HCT116 (cell line): Measurements from ENCODE around the gene RASGRP2. TPM values are rescaled to one million over a fixed set of nuclear protein-coding genes. Genes with fewer than 3 reads are reported as not detected.

Experiments used
- ATAC-seq: fragments of 200-7000 bp; cut with Tn5 transposase; 2 replicates; pipeline ENCODE4 v1.9.1; 2020; ENCODE audit warnings: mild to moderate bottlenecking, moderate library complexity
- BruUV-seq: library from RNA; stranded (reverse); fragments of 400-500 nt; replicated peaks from 2 replicates; lab custom pipeline; 2021; lab: Mats Ljungman, UMichigan
- CTCF ChIA-PET: fragments of 300-600 bp; sonication (Branson Sonifier 250); formaldehyde crosslinking; loops from one replicate; lab custom pipeline; 2021; ENCODE audit warnings: antibody characterized with exemption; lab: Charles Lee
- POLR2A ChIA-PET: fragments of 300-600, 350-600 bp; sonication (Branson Sonifier 250); formaldehyde crosslinking; loops from one replicate; lab custom pipeline; 2021; ENCODE audit warnings: antibody characterized with exemption; lab: Charles Lee
- RAD21 ChIA-PET, 2 experiments: fragments of 300-600 bp; sonication (Branson Sonifier 250); formaldehyde crosslinking; loops; one replicate each; lab custom pipeline; 2023; ENCODE audit warnings: low total read pairs in 2 of 2; ENCODE audit not compliant: uncharacterized antibody in 2 of 2, unreplicated experiment in 2 of 2, low non-redundant PET in 1 of 2; lab: Charles Lee
- DNase-seq: peaks from one replicate; pipeline ENCODE4 v3.0.0-alpha.2; 2010; ENCODE audit warnings: low read depth, low spot score
- H2AFZ ChIP-seq: fragments of 200-600 bp; shearing (Covaris generic), sonication (generic); 2 replicates; pipeline ENCODE4 v1.6.1; 2017; ENCODE audit warnings: low read depth, mixed run types, mixed read lengths, antibody characterized with exemption, low read length; ENCODE audit not compliant: poor library complexity, severe bottlenecking
- H3K27ac ChIP-seq: 2 replicates; pipeline ENCODE4 v1.5.1; 2012; ENCODE audit warnings: low read depth, low read length
- H3K27me3 ChIP-seq: fragments of 200-600 bp; sonication (generic); 2 replicates; pipeline ENCODE4 v1.6.1; 2016; ENCODE audit warnings: mixed run types, low read length, mixed read lengths; ENCODE audit not compliant: insufficient read depth
- H3K36me3 ChIP-seq, 2 experiments: fragments of 200-500 bp in 1 of 2; fragments of 200-600 bp in 1 of 2; sonication (Bioruptor generic) in 1 of 2; sonication (generic) in 1 of 2; 2 replicates each; pipeline versions ENCODE4 v1.5.1 to v1.6.1; 2014 to 2016; ENCODE audit warnings: low read length in 2 of 2, inconsistent platforms in 1 of 2, mixed read lengths in 1 of 2, mixed run types in 1 of 2; ENCODE audit not compliant: insufficient read depth in 2 of 2, control insufficient read depth in 1 of 2
- H3K4me1 ChIP-seq, 2 experiments: fragments of 200-600 bp in 1 of 2; sonication (generic) in 1 of 2; 2 replicates each; pipeline versions ENCODE4 v1.5.1 to v1.6.1; 2012 to 2017; ENCODE audit warnings: low read length in 2 of 2, inconsistent platforms in 1 of 2, mild to moderate bottlenecking in 1 of 2, mixed read lengths in 1 of 2, mixed run types in 1 of 2, moderate library complexity in 1 of 2; ENCODE audit not compliant: insufficient read depth in 2 of 2, control insufficient read depth in 1 of 2
- H3K4me2 ChIP-seq: fragments of 200-600 bp; sonication (generic); 2 replicates; pipeline ENCODE4 v1.6.1; 2017; ENCODE audit warnings: mixed run types, low read length, mixed read lengths
- H3K4me3 ChIP-seq, 2 experiments: fragments of 200-600 bp in 1 of 2; sonication (generic) in 1 of 2; replicated peaks in 1 of 2; 2 replicates each; pipeline ENCODE4 v1.5.1; 2011 to 2016; ENCODE audit warnings: low read length in 2 of 2, control low read depth in 1 of 2, low read depth in 1 of 2, mild to moderate bottlenecking in 1 of 2, mixed read lengths in 1 of 2, mixed run types in 1 of 2
- H3K79me2 ChIP-seq: fragments of 200-600 bp; sonication (generic); 2 replicates; pipeline ENCODE4 v1.6.1; 2017; ENCODE audit warnings: mild to moderate bottlenecking, mixed run types, low read length, moderate library complexity, mixed read lengths; ENCODE audit not compliant: insufficient read depth
- H3K9ac ChIP-seq: fragments of 200-600 bp; sonication (generic); 2 replicates; pipeline ENCODE4 v1.6.1; 2016; ENCODE audit warnings: low read length, mixed read lengths
- H3K9me2 ChIP-seq: fragments of 200-600 bp; sonication (generic), shearing (Covaris generic); 2 replicates; pipeline ENCODE4 v1.6.1; 2017; ENCODE audit warnings: mixed run types, mild to moderate bottlenecking, moderate library complexity; ENCODE audit not compliant: insufficient read depth
- H3K9me3 ChIP-seq, 2 experiments: fragments of 200-500 bp in 1 of 2; fragments of 200-600 bp in 1 of 2; sonication (Bioruptor generic) in 1 of 2; sonication (generic) in 1 of 2; 2 replicates each; pipeline ENCODE4 v1.6.1; 2014 to 2017; ENCODE audit warnings: low read length in 2 of 2, mixed read lengths in 2 of 2, inconsistent platforms in 1 of 2, low read depth in 1 of 2, mild to moderate bottlenecking in 1 of 2, mixed run types in 1 of 2, moderate library complexity in 1 of 2; ENCODE audit not compliant: control insufficient read depth in 1 of 2, insufficient read depth in 1 of 2
- H4K20me1 ChIP-seq: fragments of 200-600 bp; sonication (generic), shearing (Covaris generic); 2 replicates; pipeline ENCODE4 v1.6.1; 2017; ENCODE audit warnings: mixed run types, mild to moderate bottlenecking, moderate library complexity; ENCODE audit not compliant: insufficient read depth
- ATF3 ChIP-seq: IDR thresholded peaks from 2 replicates; pipeline ENCODE4 v1.6.1; 2012
- CBX3 ChIP-seq: IDR thresholded peaks from 2 replicates; pipeline ENCODE4 v1.6.1; 2012; ENCODE audit warnings: low read depth
- CEBPB ChIP-seq: IDR thresholded peaks from 2 replicates; pipeline ENCODE4 v1.6.1; 2012; ENCODE audit warnings: low read depth
- CTCF ChIP-seq, 3 experiments: fragments of 200-600 bp in 1 of 3; sonication (generic) in 1 of 3; IDR thresholded peaks in 2 of 3; conservative IDR thresholded peaks in 1 of 3; 2 replicates each; pipeline ENCODE4 v1.5.1; 2012 to 2017; ENCODE audit warnings: low read depth in 2 of 3, low read length in 2 of 3, antibody characterized with exemption in 1 of 3, borderline replicate concordance in 1 of 3, control low read depth in 1 of 3, mild to moderate bottlenecking in 1 of 3, mixed read lengths in 1 of 3, mixed run types in 1 of 3, moderate library complexity in 1 of 3; ENCODE audit not compliant: insufficient read depth in 1 of 3
- EGR1 ChIP-seq: IDR thresholded peaks from 2 replicates; pipeline ENCODE4 v1.6.1; 2012; ENCODE audit warnings: low read depth
- ELF1 ChIP-seq: IDR thresholded peaks from 2 replicates; pipeline ENCODE4 v1.6.1; 2012; ENCODE audit warnings: low read depth, borderline replicate concordance
- EZH2 ChIP-seq: fragments of 200-600 bp; sonication (generic); IDR thresholded peaks from 2 replicates; pipeline ENCODE4 v1.6.1; 2017; ENCODE audit warnings: antibody characterized with exemption, mixed run types
- FOSL1 ChIP-seq: IDR thresholded peaks from 2 replicates; pipeline ENCODE4 v1.6.1; 2012; ENCODE audit warnings: low read depth
- POLR2A ChIP-seq: IDR thresholded peaks from 2 replicates; pipeline ENCODE4 v1.7.0; 2011; ENCODE audit warnings: borderline replicate concordance; ENCODE audit not compliant: insufficient read depth, insufficient read length; ENCODE audit errors: extremely low read depth
- SIN3A ChIP-seq: IDR thresholded peaks from 2 replicates; pipeline ENCODE4 v1.6.1; 2012; ENCODE audit warnings: low read depth
- TCF7L2 ChIP-seq: IDR thresholded peaks from 2 replicates; pipeline ENCODE4 v1.7.0; 2011; ENCODE audit warnings: borderline replicate concordance, inconsistent platforms; ENCODE audit not compliant: insufficient read depth, insufficient read length; ENCODE audit errors: extremely low read depth
- YY1 ChIP-seq: IDR thresholded peaks from 2 replicates; pipeline ENCODE4 v1.6.1; 2011; ENCODE audit warnings: low read length, low read depth, moderate library complexity, mild to moderate bottlenecking; ENCODE audit not compliant: insufficient replicate concordance; ENCODE audit errors: extremely low read depth
- ZBTB33 ChIP-seq: IDR thresholded peaks from 2 replicates; pipeline ENCODE4 v1.6.1; 2011; ENCODE audit warnings: mild to moderate bottlenecking, low read length, moderate library complexity; ENCODE audit not compliant: insufficient replicate concordance; ENCODE audit errors: extremely low read depth
- ZFX ChIP-seq: fragments of 450-650 bp; IDR thresholded peaks from 2 replicates; pipeline ENCODE4 v1.6.1; 2017
- ZNF274 ChIP-seq: fragments of 200-500 bp; sonication (Bioruptor generic); IDR thresholded peaks from 2 replicates; pipeline ENCODE4 v1.6.1; 2014; ENCODE audit warnings: mild to moderate bottlenecking, low read depth, low read length, inconsistent platforms
- intact Hi-C: fragments of 100-400 bp; cut with micrococcal nuclease; formaldehyde crosslinking; loops from 2 replicates; pipeline ENCODE4 v1.10.0; 2022
- total RNA-seq: library from RNA; stranded (reverse); gene quantifications from one replicate; pipeline ENCODE4 v1.2.1, GENCODE V29; 2021; ENCODE audit not compliant: unreplicated experiment

Gene RASGRP2
- total RNA-seq, 1 experiment from 2014 or later: 12.8 TPM

- Histone ChIP-seq H3K9me2 (no peaks in the 10 kb centered on the region), H3K36me3 (peaks cover 89 to 93% of the 10 kb centered on the region in 2 experiments)
- RAD21 ChIA-PET: no interaction called here
- TF ChIP-seq SIN3A (no peak), CEBPB (no peak), CTCF (IDR thresholded peaks at IDR 0.05 in 2 of 3, conservative IDR thresholded peaks at IDR 0.05 in 1 of 3; ENCODE audit: borderline replicate concordance in 1 of 3, insufficient read depth in 1 of 3, low read depth in 2 of 3, low read length in 2 of 3) (no peak), YY1 (no peak), ATF3 (no peak), CBX3 (no peak), ZFX (no peak), ZBTB33 (no peak), EZH2 (no peak), EGR1 (no peak), POLR2A (no peak), ELF1 (no peak), ZNF274 (no peak), FOSL1 (no peak), TCF7L2 (no peak)
- TF ChIP-seq, all 23 proteins: peak for 0
- Histone ChIP-seq H3K27ac (no peak overlapping the region), H3K27me3 (no peaks in the 10 kb centered on the region), H3K4me1 (no peaks in the 10 kb centered on the region), H4K20me1 (peaks cover 54% of the 10 kb centered on the region; the same call in 1 of the 2 replicates), H3K9ac (no peak overlapping the region), H3K9me3 (no peaks in the 10 kb centered on the region), H3K4me2 (no peak overlapping the region), H3K4me3 (no peak overlapping the region), H3K79me2 (peaks cover 94% of the 10 kb centered on the region), H2AFZ (no peak overlapping the region)
- intact Hi-C loops: no loop called here
- ATAC-seq (no peak), DNase-seq (no peak)
- BruUV-seq: no TSS peak
- ChIA-PET POLR2A (interaction anchor here (0.9 kb wide), 1 partner anchor 9 kb away, joined by 4 read pairs; no protein-coding TSS in a partner anchor), CTCF (no interaction called here)
These were observed 26.2 kb upstream of the RASGRP2 start for GRCh38 chr11:64770120-64770519.
